Ovary (tissue), 3 donors: Measurements from ENCODE around the gene THSD4.

Source experiments
- CTCF ChIP-seq, 3 donors: fragments of 450-650 bp in 2 of 3; fragments of 200-600 bp in 1 of 3; IDR thresholded peaks; one replicate each; pipeline versions ENCODE4 v1.5.1 to v1.8.0; 2016 to 2022; ENCODE audit warnings: antibody characterized with exemption in 3 of 3, mild to moderate bottlenecking in 1 of 3
- EP300 ChIP-seq: sonication (generic); formaldehyde crosslinking; IDR thresholded peaks from one replicate; pipeline ENCODE4 v1.6.1; 2017; ENCODE audit warnings: antibody characterized with exemption
- donor health status: DM: no; HTN: no; CAD: no.

- no peak for TF ChIP-seq EP300
- no peak for TF ChIP-seq CTCF (IDR thresholded peaks at IDR 0.05)
These were observed 32.8 kb downstream of the THSD4 start for GRCh38 chr15:71148048-71148447.
